PFSK-1 (cell line): ENCODE measurements around the gene PRM3.

Source experiments
- FOXP2 ChIP-seq: optimal IDR thresholded peaks from 2 replicates; pipeline ENCODE3; 2011; ENCODE audit warnings: borderline replicate concordance, control low read depth, inconsistent platforms; ENCODE audit not compliant: insufficient read depth; ENCODE audit errors: extremely low read length, extremely low read depth
- POLR2AphosphoS5 ChIP-seq: IDR thresholded peaks from 2 replicates; pipeline ENCODE4 v1.6.1; 2012; ENCODE audit warnings: low read depth, mild to moderate bottlenecking, control low read depth, low read length, moderate library complexity
- REST ChIP-seq, 2 experiments: IDR thresholded peaks; 2 replicates each; pipeline versions ENCODE4 v1.6.1 to v1.8.0; 2011 to 2012; ENCODE audit warnings: low read depth in 2 of 2, low read length in 2 of 2, control low read depth in 1 of 2, inconsistent platforms in 1 of 2, mild to moderate bottlenecking in 1 of 2, moderate library complexity in 1 of 2; ENCODE audit not compliant: insufficient read depth in 1 of 2
- SIN3A ChIP-seq: IDR thresholded peaks from 2 replicates; pipeline ENCODE4 v1.6.1; 2012; ENCODE audit warnings: mild to moderate bottlenecking, low read length, moderate library complexity, borderline replicate concordance; ENCODE audit not compliant: insufficient read depth
- TAF1 ChIP-seq: IDR thresholded peaks from 2 replicates; pipeline ENCODE4 v1.6.1; 2012; ENCODE audit warnings: low read length, control low read depth, borderline replicate concordance; ENCODE audit not compliant: insufficient read depth

GRCh38 chr16:11313493-11314308 is 40.3 kb upstream of the PRM3 start:
- TF ChIP-seq POLR2AphosphoS5 (no peak), TAF1 (no peak), REST (IDR thresholded peaks at IDR 0.05; ENCODE audit: insufficient read depth in 1 of 2, low read depth in 2 of 2, low read length in 2 of 2) (no peak), SIN3A (no peak), FOXP2 (no peak)
